GM12864 (cell line): ENCODE measurements around the gene LARGE1.

Source experiments
- DNase-seq: peaks from one replicate; pipeline ENCODE4 v3.0.0-alpha.2; 2011; ENCODE audit warnings: low read depth
- H3K4me3 ChIP-seq: 2 replicates; pipeline ENCODE4 v1.5.1; 2011; ENCODE audit warnings: mild to moderate bottlenecking, low read depth, low read length, control low read depth
- CTCF ChIP-seq: IDR thresholded peaks from 2 replicates; pipeline ENCODE4 v1.5.1; 2011; ENCODE audit warnings: low read depth, mild to moderate bottlenecking, moderate library complexity, low read length, control low read depth, inconsistent platforms; ENCODE audit errors: missing control alignments

Gene LARGE1

GRCh38 chr22:33710326-33710725, 209.9 kb downstream of the LARGE1 start:
- no peak overlapping the region for H3K4me3 ChIP-seq
- no peak for DNase-seq

GRCh38 chr22:33707581-33707980, 212.7 kb downstream of the LARGE1 start:
- no peak for DNase-seq
- no peak overlapping the region for H3K4me3 ChIP-seq
- TF ChIP-seq CTCF = no peak

More at GRCh38 chr22:33710326-33710725, 209.9 kb downstream of the LARGE1 start:
- TF ChIP-seq CTCF = no peak

- H3K4me3 ChIP-seq = no peak overlapping the region
- no peak for DNase-seq
- no peak for TF ChIP-seq CTCF
These were observed 214.2 kb downstream of the LARGE1 start for GRCh38 chr22:33706100-33706499.

- no peak for DNase-seq
- H3K4me3 ChIP-seq = no peak overlapping the region
- no peak for TF ChIP-seq CTCF
These were observed 221.1 kb downstream of the LARGE1 start for GRCh38 chr22:33699176-33699575.

GRCh38 chr22:33697640-33698039, 222.6 kb downstream of the LARGE1 start:
- no peak overlapping the region for H3K4me3 ChIP-seq
- TF ChIP-seq CTCF = no peak
- DNase-seq = no peak

GRCh38 chr22:33691057-33691630, 229.1 kb downstream of the LARGE1 start:
- no peak for DNase-seq
- TF ChIP-seq CTCF = no peak
- no peak overlapping the region for H3K4me3 ChIP-seq

- no peak for DNase-seq
- H3K4me3 ChIP-seq = no peak overlapping the region
- no peak for TF ChIP-seq CTCF
These were observed 231.4 kb downstream of the LARGE1 start for GRCh38 chr22:33688903-33689302.
